GM12873 (cell line): ENCODE results near the gene COG6.

ENCODE experiments used
- TF ChIP-seq, protein P1 (sequence below): IDR thresholded peaks from 2 replicates; pipeline ENCODE4 v1.5.1; 2012; ENCODE audit warnings: low read depth, mild to moderate bottlenecking, moderate library complexity, low read length, control low read depth; ENCODE audit not compliant: insufficient read depth; ENCODE audit errors: missing control alignments

COG6 gene

DNA sequence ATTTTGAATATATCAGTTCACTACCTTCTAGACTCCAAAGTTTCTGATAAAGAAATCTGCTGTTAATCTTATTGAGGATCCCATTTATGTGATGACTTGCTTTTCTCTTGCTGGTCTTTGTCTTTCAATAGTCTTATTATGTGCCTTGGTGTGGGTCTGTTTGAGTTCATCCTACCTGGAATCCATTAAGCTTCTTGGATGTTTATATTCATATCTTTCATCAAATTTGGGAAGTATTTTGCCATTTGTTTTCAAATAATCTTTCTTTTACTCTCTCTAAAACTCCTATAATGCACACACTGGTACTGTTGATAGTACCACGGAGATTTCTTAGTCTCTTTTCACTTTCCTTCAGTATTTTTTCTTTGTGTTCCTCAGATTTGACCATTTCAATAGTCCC, 24.2 kb upstream of the COG6 start:
- TF ChIP-seq, protein P1, sequence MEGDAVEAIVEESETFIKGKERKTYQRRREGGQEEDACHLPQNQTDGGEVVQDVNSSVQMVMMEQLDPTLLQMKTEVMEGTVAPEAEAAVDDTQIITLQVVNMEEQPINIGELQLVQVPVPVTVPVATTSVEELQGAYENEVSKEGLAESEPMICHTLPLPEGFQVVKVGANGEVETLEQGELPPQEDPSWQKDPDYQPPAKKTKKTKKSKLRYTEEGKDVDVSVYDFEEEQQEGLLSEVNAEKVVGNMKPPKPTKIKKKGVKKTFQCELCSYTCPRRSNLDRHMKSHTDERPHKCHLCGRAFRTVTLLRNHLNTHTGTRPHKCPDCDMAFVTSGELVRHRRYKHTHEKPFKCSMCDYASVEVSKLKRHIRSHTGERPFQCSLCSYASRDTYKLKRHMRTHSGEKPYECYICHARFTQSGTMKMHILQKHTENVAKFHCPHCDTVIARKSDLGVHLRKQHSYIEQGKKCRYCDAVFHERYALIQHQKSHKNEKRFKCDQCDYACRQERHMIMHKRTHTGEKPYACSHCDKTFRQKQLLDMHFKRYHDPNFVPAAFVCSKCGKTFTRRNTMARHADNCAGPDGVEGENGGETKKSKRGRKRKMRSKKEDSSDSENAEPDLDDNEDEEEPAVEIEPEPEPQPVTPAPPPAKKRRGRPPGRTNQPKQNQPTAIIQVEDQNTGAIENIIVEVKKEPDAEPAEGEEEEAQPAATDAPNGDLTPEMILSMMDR: no peak

DNA sequence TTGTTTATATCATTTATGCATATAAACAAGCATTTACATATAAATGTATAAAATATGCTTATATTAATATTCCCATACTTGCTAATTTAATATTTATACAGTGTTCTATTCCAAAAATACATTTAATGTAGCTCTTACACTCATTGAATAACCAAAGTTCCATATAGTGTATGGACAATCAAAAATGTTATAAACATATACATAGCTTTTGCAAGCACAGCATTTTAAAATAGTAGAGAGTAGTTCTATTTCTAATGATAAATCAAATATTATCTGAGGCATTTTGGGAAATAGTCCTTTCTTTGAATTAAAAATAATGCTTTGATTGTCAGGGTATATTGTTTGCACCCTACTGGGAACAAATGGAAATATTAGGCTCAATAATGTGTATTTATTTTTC, 22.5 kb upstream of the COG6 start:
- TF ChIP-seq, protein P1: no peak

DNA sequence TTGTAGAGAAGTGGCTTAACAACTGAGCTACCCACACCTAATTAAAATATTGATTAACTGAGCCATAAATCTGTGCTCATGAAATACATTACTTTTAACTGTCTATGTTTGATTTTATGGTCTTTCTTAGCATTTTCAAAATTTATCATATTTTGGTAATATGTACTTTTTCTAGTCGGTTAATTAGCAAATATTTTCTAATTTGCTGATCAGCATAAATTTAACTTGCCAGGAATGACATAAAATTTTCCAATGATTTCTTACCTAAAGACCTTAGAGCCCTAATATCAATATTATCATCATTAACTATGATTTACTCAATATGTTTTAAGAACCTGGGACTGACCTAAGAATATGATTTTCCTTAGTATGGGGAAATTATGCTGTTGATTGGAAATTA, 19.9 kb upstream of the COG6 start:
- TF ChIP-seq, protein P1: no peak

DNA sequence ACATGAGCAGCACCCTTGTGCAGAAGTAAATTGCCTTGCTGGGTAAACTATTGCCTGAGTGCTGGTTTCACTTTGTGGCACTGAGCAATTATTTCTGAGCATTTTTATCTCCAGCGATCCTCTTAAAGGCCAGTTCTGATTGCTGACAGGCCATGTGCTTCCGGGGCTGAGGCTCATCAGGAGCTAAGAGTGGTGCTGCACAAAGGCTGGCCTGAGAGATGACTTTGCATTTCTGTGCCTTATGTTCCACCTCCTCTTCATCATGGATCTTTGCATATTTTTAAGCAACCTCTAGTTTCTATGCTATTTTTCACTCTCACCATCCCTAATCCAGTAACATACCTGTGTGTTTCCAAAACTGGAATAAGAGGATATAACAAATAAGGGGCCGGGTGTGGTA, 17.6 kb upstream of the COG6 start:
- TF ChIP-seq, protein P1: no peak

DNA sequence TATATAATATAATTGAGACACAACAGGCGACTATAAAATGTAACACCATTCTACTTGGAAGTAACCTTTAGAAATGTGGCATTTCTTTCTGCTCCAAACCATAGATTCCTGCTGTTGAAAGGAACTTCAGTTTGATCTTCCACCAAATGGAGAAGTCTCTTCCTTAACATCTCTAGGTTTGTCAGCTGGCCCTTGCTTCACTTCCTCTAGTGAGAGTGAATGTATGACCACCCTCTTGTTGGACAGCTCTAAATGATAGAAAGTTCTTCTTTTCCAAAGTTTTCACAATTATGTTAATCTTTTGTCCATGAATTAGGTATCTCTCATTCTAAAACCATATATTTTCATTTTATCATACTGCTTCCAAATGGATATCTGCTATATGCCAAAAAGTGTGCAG, 13.8 kb upstream of the COG6 start:
- TF ChIP-seq, protein P1: no peak

DNA sequence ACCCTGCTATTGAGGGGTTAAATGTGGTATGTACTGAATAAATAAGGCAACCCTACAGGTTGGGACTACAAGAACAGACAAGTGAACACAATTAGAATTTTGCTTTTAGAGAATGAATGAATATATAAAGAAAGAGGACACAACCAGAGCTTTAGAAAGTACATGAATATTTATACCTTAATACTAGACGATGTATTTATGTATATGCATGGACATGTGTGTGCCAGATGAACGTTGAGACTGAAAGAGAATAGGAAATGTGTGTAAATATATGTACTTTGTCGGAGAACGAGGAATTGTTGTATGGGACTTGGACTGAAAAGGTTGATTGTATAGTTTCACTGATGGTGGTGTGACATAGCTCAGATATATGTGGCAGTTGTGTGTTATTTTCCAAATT, 9.3 kb upstream of the COG6 start:
- TF ChIP-seq, protein P1: no peak

DNA sequence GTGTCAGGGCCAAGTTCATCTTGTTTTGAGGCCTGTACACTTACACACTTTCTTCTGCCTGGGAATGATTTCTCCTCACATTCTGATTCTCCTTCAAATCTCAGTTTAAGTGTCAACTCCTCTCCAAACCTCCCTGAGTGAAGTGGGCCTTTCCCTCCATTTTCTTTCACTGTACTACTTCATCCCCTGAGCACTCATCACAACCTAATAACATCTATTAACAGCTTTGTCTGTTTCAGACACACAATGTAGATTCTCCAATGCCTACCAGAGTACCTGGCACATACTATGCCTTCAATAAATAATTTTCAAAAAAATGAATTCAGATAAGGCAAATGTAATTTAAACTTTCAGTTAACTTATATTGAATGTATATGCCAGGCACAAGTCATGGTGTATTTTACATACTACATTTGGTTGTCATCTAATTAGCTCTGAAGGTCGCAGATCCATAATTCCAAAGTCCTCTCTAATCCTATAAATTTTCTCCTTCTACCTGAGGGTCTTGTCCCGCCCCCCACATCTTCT, 357 bp upstream of the COG6 start:
- TF ChIP-seq, protein P1: no peak

DNA sequence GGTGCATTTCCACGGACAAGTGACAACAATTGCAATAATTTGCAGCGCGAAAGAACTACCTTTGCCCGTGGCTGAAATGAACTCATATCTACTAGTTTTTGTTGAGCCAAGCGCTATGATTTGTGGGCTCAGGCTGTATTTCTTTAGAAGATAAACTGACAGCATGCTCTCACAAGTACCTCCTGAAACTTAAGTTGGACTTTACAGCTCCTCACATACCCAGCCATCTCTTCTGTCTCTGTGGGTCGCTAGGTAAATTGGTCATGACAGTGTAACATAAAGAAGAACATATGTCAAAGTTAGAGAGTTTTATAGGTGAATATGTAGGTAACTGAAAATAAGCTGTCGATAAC, 839 bp downstream of the COG6 start:
- TF ChIP-seq, protein P1: no peak
